K562 (cell line): ENCODE data around the gene ODAPH. TPM values are rescaled to one million over a fixed set of nuclear protein-coding genes. Genes with fewer than 3 reads are reported as not detected.
A peak's percentile ranks its signal among the peaks of the same experiment; 100 is the strongest.
"Not testable (repeated sequence)": the region's sequence is repeated elsewhere in the genome, so short reads cannot be mapped to it uniquely, and the experiment has no call there.

Experiments
- ATAC-seq: fragments of 200-7000 bp; cut with Tn5 transposase; 3 replicates; pipeline ENCODE4 v1.9.1; 2020; ENCODE audit warnings: moderate library complexity
- BruUV-seq: library from RNA; stranded (reverse); fragments of 400-500 nt; replicated peaks from 2 replicates; lab custom pipeline; 2021; lab: Mats Ljungman, UMichigan
- CTCF ChIA-PET: fragments of 300-600 bp; formaldehyde crosslinking; extraction: SDS; loops from one replicate; lab custom pipeline; 2021; ENCODE audit warnings: low intra/inter-chr PET ratio; lab: Yijun Ruan, JAX
- POLR2A ChIA-PET: fragments of 300-600, 350-650 bp; sonication (Branson Sonifier 250); formaldehyde crosslinking; extraction: SDS; loops from one replicate; lab custom pipeline; 2021; ENCODE audit warnings: antibody characterized with exemption, inconsistent platforms; lab: Yijun Ruan, JAX
- DNase-seq, 4 experiments: peaks; one replicate each; pipeline versions ENCODE4 v3.0.0 to v3.0.0-alpha.2; 2011 to 2018; ENCODE audit warnings: low spot score in 3 of 4, mixed read lengths in 3 of 4; ENCODE audit errors: extremely low read depth in 1 of 4
- FAIRE-seq: peaks from 2 replicates; lab custom pipeline; 2011; peaks lifted over from hg19 to GRCh38; lab: Jason Lieb, UNC
- H2AFZ ChIP-seq: 2 replicates; pipeline ENCODE4 v1.6.0; 2011; ENCODE audit warnings: low read depth, low read length, control low read depth, inconsistent platforms
- H3K27ac ChIP-seq: fragments of 200-600 bp; 3 replicates; pipeline ENCODE4 v1.8.0; 2011; ENCODE audit warnings: low read depth, mild to moderate bottlenecking, control low read depth, inconsistent platforms, low read length, moderate library complexity, mixed read lengths; ENCODE audit errors: extremely low read depth
- H3K27me3 ChIP-seq, 2 experiments: fragments of 300-600 bp in 1 of 2; 2 replicates in 1 of 2; 3 replicates in 1 of 2; pipeline versions ENCODE4 v1.6.0 to v1.8.0; 2011; ENCODE audit warnings: inconsistent platforms in 2 of 2, low read length in 2 of 2, mild to moderate bottlenecking in 1 of 2, mixed read lengths in 1 of 2, moderate library complexity in 1 of 2; ENCODE audit not compliant: control insufficient read depth in 2 of 2, insufficient read depth in 2 of 2
- H3K36me3 ChIP-seq: fragments of 300-600 bp; 3 replicates; pipeline ENCODE4 v1.8.0; 2011; ENCODE audit warnings: mild to moderate bottlenecking, low read length, inconsistent platforms; ENCODE audit not compliant: control insufficient read depth, insufficient read depth
- H3K4me1 ChIP-seq, 2 experiments: fragments of 200-600 bp in 1 of 2; replicated peaks in 1 of 2; 2 replicates in 1 of 2; 3 replicates in 1 of 2; pipeline versions ENCODE4 v1.5.1 to v1.8.0; 2011; ENCODE audit warnings: inconsistent platforms in 2 of 2, low read length in 2 of 2, mild to moderate bottlenecking in 1 of 2, mixed read lengths in 1 of 2, moderate library complexity in 1 of 2; ENCODE audit not compliant: control insufficient read depth in 2 of 2, insufficient read depth in 2 of 2
- H3K4me2 ChIP-seq: 2 replicates; pipeline ENCODE4 v1.6.1; 2011; ENCODE audit warnings: low read length, control low read depth, inconsistent platforms, mixed read lengths; ENCODE audit not compliant: insufficient read depth
- H3K4me3 ChIP-seq: fragments of 200-600 bp; sonication (generic), shearing (Covaris generic); 2 replicates; pipeline ENCODE4 v1.5.1; 2016; ENCODE audit warnings: control low read depth, inconsistent platforms
- H3K79me2 ChIP-seq: fragments of 200-600 bp; 3 replicates; pipeline ENCODE4 v1.8.0; 2011; ENCODE audit warnings: low read length, inconsistent platforms; ENCODE audit not compliant: control insufficient read depth, insufficient read depth
- H3K9ac ChIP-seq, 2 experiments: 2 replicates each; pipeline versions ENCODE4 v1.6.0 to v1.6.1; 2011; ENCODE audit warnings: low read depth in 2 of 2, low read length in 2 of 2, control low read depth in 1 of 2, inconsistent platforms in 1 of 2, mild to moderate bottlenecking in 1 of 2, mixed read lengths in 1 of 2; ENCODE audit not compliant: insufficient read depth in 1 of 2
- H3K9me1 ChIP-seq: one replicate; pipeline ENCODE4 v1.6.0; 2011; ENCODE audit warnings: inconsistent platforms, mild to moderate bottlenecking, low read length, moderate library complexity; ENCODE audit not compliant: control insufficient read depth, insufficient read depth
- H3K9me3 ChIP-seq: replicated peaks from 2 replicates; pipeline ENCODE4 v1.5.1; 2011; ENCODE audit warnings: low read depth, low read length, inconsistent platforms; ENCODE audit not compliant: control insufficient read depth, insufficient read depth
- H4K20me1 ChIP-seq: replicated peaks from 2 replicates; pipeline ENCODE4 v1.6.1; 2011; ENCODE audit warnings: low read length, inconsistent platforms, mixed read lengths; ENCODE audit not compliant: control insufficient read depth, insufficient read depth
- CTCF ChIP-seq, 3 experiments: IDR thresholded peaks in 2 of 3; conservative IDR thresholded peaks in 1 of 3; 2 replicates each; pipeline ENCODE4 v1.5.1; 2011 to 2012; ENCODE audit warnings: low read length in 3 of 3, mild to moderate bottlenecking in 3 of 3, control low read depth in 2 of 3, improper control_type of control experiment in 1 of 3, inconsistent platforms in 1 of 3, low read depth in 1 of 3, mixed read lengths in 1 of 3, moderate library complexity in 1 of 3; ENCODE audit not compliant: insufficient read depth in 2 of 3
- HIVEP1 ChIP-seq: fragments of 250-450 bp; sonication (Bioruptor Pico); IDR thresholded peaks from 2 replicates; pipeline ENCODE4 v1.4.0; 2020; ENCODE audit warnings: mild to moderate bottlenecking
- SIRT6 ChIP-seq: IDR thresholded peaks from one replicate; pipeline ENCODE4 v1.6.1; 2012; ENCODE audit warnings: low read depth, mild to moderate bottlenecking, control low read depth, inconsistent platforms, low read length, moderate library complexity
- SUPT5H ChIP-seq: fragments of 450-650 bp; IDR thresholded peaks from 2 replicates; pipeline ENCODE4 v1.6.1; 2016
- ZBTB33 ChIP-seq: sonication (generic); formaldehyde crosslinking; IDR thresholded peaks from 2 replicates; pipeline ENCODE4 v1.8.1; 2023; ENCODE audit warnings: mild to moderate bottlenecking, missing genetic modification reagents
- ZBTB9 ChIP-seq: fragments of 450-650 bp; formaldehyde crosslinking; IDR thresholded peaks from 2 replicates; pipeline ENCODE4 v1.4.0; 2020; ENCODE audit warnings: mild to moderate bottlenecking, moderate library complexity
- ZNF431 ChIP-seq: sonication (generic); formaldehyde crosslinking; IDR thresholded peaks from 2 replicates; pipeline ENCODE4 v1.8.0; 2022; ENCODE audit warnings: mild to moderate bottlenecking, missing genetic modification reagents
- WGBS: fragments of 100-300 bp; shearing (Covaris generic); methylation state at CpG from one replicate; pipeline ENCODE4 v1.1.6; 2016; ENCODE audit warnings: low coverage, mixed read lengths; ENCODE audit not compliant: insufficient coverage; ENCODE audit errors: missing lambda C conversion rate; 5-methylcytosine and 5-hydroxymethylcytosine counted together
- in situ Hi-C: fragments of 300-500 bp; cut with MboI; formaldehyde crosslinking; loops from 4 replicates; pipeline ENCODE4 v1.15.0; 2018; ENCODE audit warnings: inconsistent platforms, mixed read lengths
- intact Hi-C: fragments of 100-400 bp; cut with micrococcal nuclease; formaldehyde crosslinking; loops from 2 replicates; pipeline ENCODE4 v1.14.2; 2022
- polyA plus RNA-seq, 8 experiments: library from polyadenylated mRNA; depleted of rRNA in 4 of 8; stranded (reverse) in 5 of 8; unstranded in 3 of 8; fragments of >200 nt; fragmentation: Nextera tagmentation in 2 of 8; fragmentation: Illumina TruSeq in 1 of 8; extraction: Ambion mirVana in 2 of 8; extraction: Trizol in 1 of 8; gene quantifications; 2 replicates each; pipeline versions ENCODE4 v1.2.1 to v1.2.3, GENCODE V29; 2011 to 2014; ENCODE audit warnings: inconsistent platforms in 1 of 8, missing spikeins in 1 of 8
- total RNA-seq, 7 experiments: library from RNA; depleted of rRNA in 6 of 7; stranded (reverse); fragments of >200 nt in 6 of 7; fragmentation: Illumina TruSeq in 2 of 7; extraction: Trizol in 2 of 7; gene quantifications; 2 replicates each; pipeline versions ENCODE4 v1.2.1 to v1.2.3, GENCODE V29; 2011 to 2021; ENCODE audit warnings: low replicate concordance in 1 of 7

Gene ODAPH
- total and polyA plus RNA-seq, 9 of the 15 experiments (the other 6 are each of a cell fraction or from before 2014, with no cell fraction given), result not detected

- TF ChIP-seq CTCF (IDR thresholded peaks at IDR 0.05 in 2 of 3, conservative IDR thresholded peaks at IDR 0.05 in 1 of 3; ENCODE audit: insufficient read depth in 2 of 3, low read depth in 1 of 3, low read length in 3 of 3) (no peak), SIRT6 (no peak), HIVEP1 (CRISPR knock-in tag) (no peak), ZBTB9 (CRISPR knock-in tag) (no peak), SUPT5H (no peak)
Measured at GRCh38 chr4:75530556-75531322, 25.1 kb upstream of the ODAPH start (continued).

DNA sequence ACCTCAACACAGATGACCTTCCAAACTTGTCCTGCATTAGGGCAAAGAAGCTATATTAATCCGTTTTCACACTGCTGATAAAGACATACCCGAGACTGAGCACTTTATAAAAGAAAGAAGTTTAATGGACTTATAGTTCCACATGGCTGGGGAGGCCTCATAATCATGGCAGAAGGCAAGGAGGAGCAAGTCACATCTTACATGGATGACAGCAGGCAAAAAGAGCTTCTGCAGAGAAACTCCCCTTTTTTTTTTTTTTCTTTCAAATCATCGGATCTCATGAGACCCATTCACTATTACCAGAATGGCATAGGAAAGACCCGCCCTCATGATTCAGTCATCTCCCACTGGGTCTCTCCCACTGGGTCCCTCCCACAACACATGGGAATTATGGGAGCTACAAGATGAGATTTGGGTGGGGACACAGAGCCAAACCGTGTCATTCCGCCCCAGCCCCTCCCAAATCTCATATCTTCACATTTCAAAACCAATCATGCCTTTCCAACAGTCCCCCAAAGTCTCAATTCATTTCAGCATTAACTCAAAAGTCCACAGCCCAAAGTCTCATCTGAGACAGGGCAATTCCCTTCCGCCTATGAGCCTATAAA is 24.2 kb upstream of the ODAPH start:
- H3K9ac ChIP-seq, BruUV-seq, in situ Hi-C loops, FAIRE-seq, H3K4me3 ChIP-seq, H3K27me3 ChIP-seq, intact Hi-C loops, DNase-seq, H3K9me3 ChIP-seq, H3K79me2 ChIP-seq, H3K4me1 ChIP-seq, H3K27ac ChIP-seq, H3K4me2 ChIP-seq, ATAC-seq, CTCF ChIA-PET, H4K20me1 ChIP-seq, H3K9me1 ChIP-seq, H2AFZ ChIP-seq: not testable (repeated sequence)
- H3K36me3 ChIP-seq, result peaks cover 46% of the 10 kb centered on the region
- TF ChIP-seq ZNF431 (CRISPR knock-in tag) (peak; percentile 94), ZBTB33 (CRISPR knock-in tag) (peak; percentile 73)
- WGBS, result 79% methylated on average over 7 of the region's 7 CpGs
- POLR2A ChIA-PET, result interaction anchor here (0.6 to 0.8 kb wide), 3 partner anchors 16 to 565 kb away, joined by 3 read pairs; no protein-coding TSS in a partner anchor
